Activated gamma-delta T cell (primary cell): ENCODE results near the gene NRXN3.
"Not testable (repeated sequence)": the region's sequence is repeated elsewhere in the genome, so short reads cannot be mapped to it uniquely, and the experiment has no call there.

Experiments
- DNase-seq: peaks from one replicate; lab custom pipeline; 2025; lab: John Stamatoyannopoulos, UW

Gene NRXN3

GRCh38 chr14:79728331-79728730 lies 1558.2 kb downstream of the NRXN3 start:
- DNase-seq: no peak

- DNase-seq: no peak
Observed at GRCh38 chr14:79729731-79730130, 1559.6 kb downstream of the NRXN3 start.

- no peak for DNase-seq
Observed at GRCh38 chr14:79730196-79730595, 1560.0 kb downstream of the NRXN3 start.

GRCh38 chr14:79730953-79731352 lies 1560.8 kb downstream of the NRXN3 start:
- DNase-seq: no peak

GRCh38 chr14:79732911-79733655 lies 1562.9 kb downstream of the NRXN3 start:
- DNase-seq: no peak

- no peak for DNase-seq
Observed at GRCh38 chr14:79734151-79734550, 1564.0 kb downstream of the NRXN3 start.

- DNase-seq: no peak
Observed at GRCh38 chr14:79734656-79735055, 1564.5 kb downstream of the NRXN3 start.

GRCh38 chr14:79735121-79735520 lies 1564.9 kb downstream of the NRXN3 start:
- no peak for DNase-seq

- DNase-seq: no peak
Observed at GRCh38 chr14:79740066-79740601, 1570.0 kb downstream of the NRXN3 start.

GRCh38 chr14:79742142-79742541 lies 1572.0 kb downstream of the NRXN3 start:
- no peak for DNase-seq

- no peak for DNase-seq
Observed at GRCh38 chr14:79745046-79745445, 1574.9 kb downstream of the NRXN3 start.

- DNase-seq: no peak
Observed at GRCh38 chr14:79749065-79749464, 1578.9 kb downstream of the NRXN3 start.

GRCh38 chr14:79758985-79759384 lies 1588.8 kb downstream of the NRXN3 start:
- no peak for DNase-seq

GRCh38 chr14:79764323-79764722 lies 1594.2 kb downstream of the NRXN3 start:
- no peak for DNase-seq

GRCh38 chr14:79766511-79766910 lies 1596.3 kb downstream of the NRXN3 start:
- no peak for DNase-seq

GRCh38 chr14:79767251-79767650 lies 1597.1 kb downstream of the NRXN3 start:
- DNase-seq: no peak

GRCh38 chr14:79767721-79768120 lies 1597.5 kb downstream of the NRXN3 start:
- not testable (repeated sequence) for DNase-seq

GRCh38 chr14:79781882-79782281 lies 1611.7 kb downstream of the NRXN3 start:
- DNase-seq: no peak

- DNase-seq: no peak
Observed at GRCh38 chr14:79783041-79783440, 1612.9 kb downstream of the NRXN3 start.

- DNase-seq: no peak
Observed at GRCh38 chr14:79786522-79786921, 1616.3 kb downstream of the NRXN3 start.

GRCh38 chr14:79788346-79788745 lies 1618.2 kb downstream of the NRXN3 start:
- no peak for DNase-seq

GRCh38 chr14:79791055-79791732 lies 1621.0 kb downstream of the NRXN3 start:
- DNase-seq: no peak

- DNase-seq: no peak
Observed at GRCh38 chr14:79802093-79802492, 1631.9 kb downstream of the NRXN3 start.
